ENCODE results near the gene NBEA.

Gene NBEA

DNA sequence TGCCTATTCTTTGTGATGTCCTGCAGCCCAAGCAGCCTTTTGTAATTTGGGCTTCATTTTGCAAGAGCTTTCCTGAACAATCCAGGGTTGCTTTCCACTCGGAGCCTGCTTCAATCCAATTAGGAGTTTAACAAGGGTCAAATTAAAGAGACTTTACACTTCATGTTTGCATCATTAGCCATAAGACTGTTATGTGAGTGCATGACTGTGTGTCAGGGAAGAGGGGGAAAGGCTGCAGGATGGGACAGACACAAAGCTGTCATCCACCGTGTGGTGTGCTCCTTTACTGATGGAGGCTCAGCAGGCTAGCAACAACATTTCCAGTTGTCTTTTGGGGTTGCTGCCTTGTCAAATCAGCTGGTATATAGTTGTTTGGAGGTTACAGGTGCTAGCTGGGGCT, 558.1 kb downstream of the NBEA start:
- DNase-seq (ENCODE audit: low read depth, low spot score) = no peak
- no peak overlapping the region for H3K9ac ChIP-seq (ENCODE audit: insufficient read length, low read depth)
- TF ChIP-seq SUZ12 (IDR thresholded peaks at IDR 0.05; ENCODE audit: extremely low read depth, insufficient read depth, insufficient read length) = no peak
- TF ChIP-seq ZNF274 (IDR thresholded peaks at IDR 0.05; ENCODE audit: low read depth, low read length) = no peak
- no peak for TF ChIP-seq YY1 (IDR thresholded peaks at IDR 0.05; ENCODE audit: insufficient read depth, insufficient read length)
- no peaks in the 10 kb centered on the region for H3K4me1 ChIP-seq (ENCODE audit: insufficient read depth, insufficient read length)
- no peaks in the 10 kb centered on the region for H3K36me3 ChIP-seq (ENCODE audit: insufficient read depth, insufficient read length, low read length)
- no peak overlapping the region for H3K4me3 ChIP-seq (ENCODE audit: insufficient read length, low read depth)
- H3K9me3 ChIP-seq (ENCODE audit: insufficient read depth, low read length) = no peaks in the 10 kb centered on the region
- H3K27me3 ChIP-seq (ENCODE audit: insufficient read depth, insufficient read length) = no peaks in the 10 kb centered on the region

DNA sequence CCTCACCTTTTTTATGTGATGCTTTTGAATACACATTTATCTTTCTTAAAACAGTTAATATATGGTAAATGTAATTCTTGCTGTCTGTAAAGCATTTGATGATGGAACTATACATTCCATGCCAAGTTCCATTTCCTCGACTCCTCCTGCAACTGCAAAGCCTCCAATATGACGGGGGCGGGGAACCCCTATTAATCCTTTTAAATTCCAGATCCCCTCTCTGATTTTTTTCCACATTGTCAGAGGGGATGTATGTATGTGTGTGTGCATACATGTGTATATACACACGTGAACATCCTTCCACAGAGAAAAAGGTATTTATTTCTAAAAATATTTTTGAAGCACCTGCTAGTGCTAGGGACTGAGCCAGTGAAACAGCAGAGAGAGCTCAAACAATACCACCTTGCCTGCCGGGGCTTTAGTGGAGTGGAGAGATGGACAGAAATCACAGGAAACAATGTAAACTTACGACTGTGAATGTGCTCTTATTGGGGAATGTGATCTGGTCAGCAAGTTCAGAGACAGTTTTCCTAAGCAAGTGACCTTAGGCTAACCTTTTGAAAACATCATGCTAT, 559.7 kb downstream of the NBEA start:
- Histone ChIP-seq H3K9ac (ENCODE audit: insufficient read length, low read depth) (no peak overlapping the region), H3K36me3 (ENCODE audit: insufficient read depth, insufficient read length, low read length) (no peaks in the 10 kb centered on the region), H3K9me3 (ENCODE audit: insufficient read depth, low read length) (no peaks in the 10 kb centered on the region), H3K27me3 (ENCODE audit: insufficient read depth, insufficient read length) (no peaks in the 10 kb centered on the region), H3K4me1 (ENCODE audit: insufficient read depth, insufficient read length) (no peaks in the 10 kb centered on the region), H3K4me3 (ENCODE audit: insufficient read length, low read depth) (no peak overlapping the region)
- no peak for DNase-seq (ENCODE audit: low read depth, low spot score)
- no peak for TF ChIP-seq ZNF274 (IDR thresholded peaks at IDR 0.05; ENCODE audit: low read depth, low read length)
- no peak for TF ChIP-seq SUZ12 (IDR thresholded peaks at IDR 0.05; ENCODE audit: extremely low read depth, insufficient read depth, insufficient read length)
- TF ChIP-seq YY1 (IDR thresholded peaks at IDR 0.05; ENCODE audit: insufficient read depth, insufficient read length) = no peak

DNA sequence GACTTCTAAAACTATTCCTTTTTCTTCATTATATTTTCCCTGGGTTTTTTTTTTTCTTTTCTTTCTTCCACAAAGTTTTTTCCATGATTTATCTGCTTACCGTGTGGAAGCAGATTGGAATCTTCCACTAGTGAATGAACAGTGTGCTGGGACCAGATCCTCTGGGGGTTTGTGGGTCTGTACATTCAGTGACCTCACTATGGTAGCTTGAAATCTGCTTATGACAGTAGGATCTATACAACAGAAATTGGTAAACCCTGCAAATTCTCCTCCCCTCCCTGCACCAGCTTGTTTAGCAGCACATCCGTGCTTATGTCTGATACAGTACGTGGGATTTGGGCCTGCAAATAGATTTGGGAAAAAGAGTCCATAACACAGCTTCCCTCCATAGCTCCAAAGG, 560.4 kb downstream of the NBEA start:
- no peak for TF ChIP-seq SUZ12 (IDR thresholded peaks at IDR 0.05; ENCODE audit: extremely low read depth, insufficient read depth, insufficient read length)
- no peak for TF ChIP-seq YY1 (IDR thresholded peaks at IDR 0.05; ENCODE audit: insufficient read depth, insufficient read length)
- no peak for TF ChIP-seq ZNF274 (IDR thresholded peaks at IDR 0.05; ENCODE audit: low read depth, low read length)
- Histone ChIP-seq H3K27me3 (ENCODE audit: insufficient read depth, insufficient read length) (no peaks in the 10 kb centered on the region), H3K4me3 (ENCODE audit: insufficient read length, low read depth) (no peak overlapping the region), H3K9ac (ENCODE audit: insufficient read length, low read depth) (no peak overlapping the region), H3K9me3 (ENCODE audit: insufficient read depth, low read length) (no peaks in the 10 kb centered on the region), H3K36me3 (ENCODE audit: insufficient read depth, insufficient read length, low read length) (no peaks in the 10 kb centered on the region), H3K4me1 (ENCODE audit: insufficient read depth, insufficient read length) (no peaks in the 10 kb centered on the region)
- no peak for DNase-seq (ENCODE audit: low read depth, low spot score)

DNA sequence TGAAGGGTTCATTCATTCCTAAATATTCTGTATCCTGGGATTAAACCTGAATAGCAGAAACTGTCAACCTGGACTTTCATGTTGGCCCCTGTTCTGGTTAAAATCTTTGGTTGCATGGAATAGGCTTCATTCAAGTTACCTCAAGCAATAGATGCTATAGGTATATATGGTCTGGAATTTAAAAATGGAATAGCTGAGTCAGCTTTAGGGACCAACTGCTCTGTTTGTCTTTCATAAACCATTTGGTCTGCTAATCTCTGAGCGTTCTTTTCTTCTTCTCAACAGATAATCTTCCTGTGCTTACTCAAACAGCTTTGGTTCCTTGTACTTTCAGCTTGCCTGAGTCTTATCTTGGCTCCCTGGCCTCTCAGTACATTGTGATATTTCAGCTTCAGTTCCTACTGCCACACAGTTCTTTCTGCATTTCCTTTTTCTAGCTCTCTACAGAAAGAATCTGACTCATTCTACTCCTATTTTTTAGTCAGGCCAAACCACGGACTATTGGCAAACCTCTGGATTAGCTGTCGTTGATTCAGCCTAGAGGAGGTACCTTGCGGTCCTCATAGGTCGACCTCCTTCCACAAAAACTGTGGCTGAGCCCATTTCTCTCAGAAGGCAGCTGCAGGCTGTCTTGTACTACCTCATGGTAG, 570.3 kb downstream of the NBEA start:
- Histone ChIP-seq H3K9ac (ENCODE audit: insufficient read length, low read depth) (no peak overlapping the region), H3K27me3 (ENCODE audit: insufficient read depth, insufficient read length) (no peaks in the 10 kb centered on the region), H3K4me1 (ENCODE audit: insufficient read depth, insufficient read length) (no peaks in the 10 kb centered on the region), H3K36me3 (ENCODE audit: insufficient read depth, insufficient read length, low read length) (no peaks in the 10 kb centered on the region), H3K4me3 (ENCODE audit: insufficient read length, low read depth) (no peak overlapping the region), H3K9me3 (ENCODE audit: insufficient read depth, low read length) (no peaks in the 10 kb centered on the region)
- TF ChIP-seq YY1 (IDR thresholded peaks at IDR 0.05; ENCODE audit: insufficient read depth, insufficient read length) (no peak), SUZ12 (IDR thresholded peaks at IDR 0.05; ENCODE audit: extremely low read depth, insufficient read depth, insufficient read length) (no peak), ZNF274 (IDR thresholded peaks at IDR 0.05; ENCODE audit: low read depth, low read length) (no peak)
- DNase-seq (ENCODE audit: low read depth, low spot score) = no peak

- no peak overlapping the region for H3K4me3 ChIP-seq (ENCODE audit: insufficient read length, low read depth)
- H3K36me3 ChIP-seq (ENCODE audit: insufficient read depth, insufficient read length, low read length) = no peaks in the 10 kb centered on the region
- H3K4me1 ChIP-seq (ENCODE audit: insufficient read depth, insufficient read length) = no peaks in the 10 kb centered on the region
- no peak for TF ChIP-seq YY1 (IDR thresholded peaks at IDR 0.05; ENCODE audit: insufficient read depth, insufficient read length)
- no peak for TF ChIP-seq SUZ12 (IDR thresholded peaks at IDR 0.05; ENCODE audit: extremely low read depth, insufficient read depth, insufficient read length)
- TF ChIP-seq ZNF274 (IDR thresholded peaks at IDR 0.05; ENCODE audit: low read depth, low read length) = no peak
- no peaks in the 10 kb centered on the region for H3K9me3 ChIP-seq (ENCODE audit: insufficient read depth, low read length)
- no peak overlapping the region for H3K9ac ChIP-seq (ENCODE audit: insufficient read length, low read depth)
- H3K27me3 ChIP-seq (ENCODE audit: insufficient read depth, insufficient read length) = no peaks in the 10 kb centered on the region
- no peak for DNase-seq (ENCODE audit: low read depth, low spot score)
Measured at GRCh38 chr13:35514061-35514477, 572.0 kb downstream of the NBEA start.

DNA sequence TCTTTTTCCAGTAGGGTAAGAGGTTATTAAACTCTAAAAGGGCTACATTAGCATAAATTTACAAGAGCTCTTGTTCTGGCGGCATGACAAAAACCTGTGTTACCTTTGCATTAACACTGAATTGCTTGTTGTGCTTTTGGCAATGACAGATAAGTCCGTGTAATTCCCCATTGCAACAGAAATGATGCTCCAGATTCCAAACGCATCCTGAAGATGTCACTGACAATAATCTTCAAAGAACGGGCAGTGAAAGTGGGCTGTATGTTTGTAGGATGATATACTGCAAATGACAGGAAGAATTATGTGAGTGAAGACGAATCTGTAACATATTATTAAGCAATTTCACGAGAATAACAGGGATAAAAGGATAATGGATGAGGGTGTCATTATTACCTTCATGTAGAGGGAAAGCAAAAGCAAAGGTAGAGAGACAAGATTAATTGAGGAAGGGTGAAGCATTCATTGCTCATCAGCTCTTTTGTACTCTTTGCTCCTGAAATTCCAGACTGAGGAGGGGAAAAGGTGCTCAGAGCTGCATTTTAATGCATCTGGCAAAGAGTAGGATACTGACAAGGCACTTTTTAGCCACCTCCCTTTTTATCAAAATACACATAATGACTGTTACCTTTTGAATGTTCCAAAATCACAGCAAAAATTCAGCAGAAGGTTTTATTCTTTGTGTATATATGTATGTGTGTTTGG, 572.9 kb downstream of the NBEA start:
- Histone ChIP-seq H3K9me3 (ENCODE audit: insufficient read depth, low read length) (no peaks in the 10 kb centered on the region), H3K9ac (ENCODE audit: insufficient read length, low read depth) (no peak overlapping the region), H3K4me3 (ENCODE audit: insufficient read length, low read depth) (no peak overlapping the region), H3K4me1 (ENCODE audit: insufficient read depth, insufficient read length) (no peaks in the 10 kb centered on the region), H3K27me3 (ENCODE audit: insufficient read depth, insufficient read length) (no peaks in the 10 kb centered on the region), H3K36me3 (ENCODE audit: insufficient read depth, insufficient read length, low read length) (no peaks in the 10 kb centered on the region)
- TF ChIP-seq ZNF274 (IDR thresholded peaks at IDR 0.05; ENCODE audit: low read depth, low read length) (no peak), YY1 (IDR thresholded peaks at IDR 0.05; ENCODE audit: insufficient read depth, insufficient read length) (no peak), SUZ12 (IDR thresholded peaks at IDR 0.05; ENCODE audit: extremely low read depth, insufficient read depth, insufficient read length) (no peak)
- DNase-seq (ENCODE audit: low read depth, low spot score) = no peak

GRCh38 chr13:35518337-35518946, 576.4 kb downstream of the NBEA start:
- Histone ChIP-seq H3K9ac (ENCODE audit: insufficient read length, low read depth) (no peak overlapping the region), H3K4me1 (ENCODE audit: insufficient read depth, insufficient read length) (no peaks in the 10 kb centered on the region), H3K36me3 (ENCODE audit: insufficient read depth, insufficient read length, low read length) (no peaks in the 10 kb centered on the region), H3K9me3 (ENCODE audit: insufficient read depth, low read length) (no peaks in the 10 kb centered on the region), H3K4me3 (ENCODE audit: insufficient read length, low read depth) (no peak overlapping the region), H3K27me3 (ENCODE audit: insufficient read depth, insufficient read length) (no peaks in the 10 kb centered on the region)
- DNase-seq (ENCODE audit: low read depth, low spot score) = no peak
- TF ChIP-seq SUZ12 (IDR thresholded peaks at IDR 0.05; ENCODE audit: extremely low read depth, insufficient read depth, insufficient read length) = no peak
- no peak for TF ChIP-seq YY1 (IDR thresholded peaks at IDR 0.05; ENCODE audit: insufficient read depth, insufficient read length)
- TF ChIP-seq ZNF274 (IDR thresholded peaks at IDR 0.05; ENCODE audit: low read depth, low read length) = no peak

All from NT2/D1 (cell line).